ENCODE data around the gene NRP2.

GRCh38 chr2:205752296-205752820 is 70.1 kb downstream of the NRP2 start:
- TF ChIP-seq CTCF (IDR thresholded peaks at IDR 0.05) (no peak), EP300 (IDR thresholded peaks at IDR 0.05) (no peak), POLR2A (IDR thresholded peaks at IDR 0.05) (no peak), POLR2AphosphoS5 (IDR thresholded peaks at IDR 0.05) (no peak)

All from upper lobe of left lung (tissue), 4 donors.